CD4-positive, alpha-beta T cell treated with Interleukin-15 for 4 hours (primary cell): ENCODE measurements around the gene SLC22A5.
"Not testable (repeated sequence)": the region's sequence is repeated elsewhere in the genome, so short reads cannot be mapped to it uniquely, and the experiment has no call there.

ENCODE experiments used
- DNase-seq: peaks from one replicate; pipeline ENCODE4 v3.0.0-alpha.2; 2020; ENCODE audit warnings: low spot score

Gene SLC22A5

GRCh38 chr5:132388244-132389050 is 18.9 kb downstream of the SLC22A5 start:
- DNase-seq, result no peak

- no peak for DNase-seq
Observed at GRCh38 chr5:132389051-132389331, 19.5 kb downstream of the SLC22A5 start.

GRCh38 chr5:132389585-132390286 is 20.2 kb downstream of the SLC22A5 start:
- DNase-seq, result peak; percentile 65

- DNase-seq, result no peak
Observed at GRCh38 chr5:132391247-132391646, 21.7 kb downstream of the SLC22A5 start.

GRCh38 chr5:132391870-132392269 is 22.4 kb downstream of the SLC22A5 start:
- no peak for DNase-seq

GRCh38 chr5:132392411-132392810 is 22.9 kb downstream of the SLC22A5 start:
- no peak for DNase-seq

GRCh38 chr5:132392978-132393825 is 23.7 kb downstream of the SLC22A5 start:
- peak; percentile 50 for DNase-seq

- DNase-seq, result no peak
Observed at GRCh38 chr5:132394667-132395259, 25.3 kb downstream of the SLC22A5 start.

- DNase-seq, result peak; percentile 62
Observed at GRCh38 chr5:132396589-132397031, 27.1 kb downstream of the SLC22A5 start.

- no peak for DNase-seq
Observed at GRCh38 chr5:132397224-132397623, 27.7 kb downstream of the SLC22A5 start.

GRCh38 chr5:132397936-132398675 is 28.6 kb downstream of the SLC22A5 start:
- not testable (repeated sequence) for DNase-seq

- DNase-seq, result not testable (repeated sequence)
Observed at GRCh38 chr5:132404041-132404440, 34.5 kb downstream of the SLC22A5 start.

- no peak for DNase-seq
Observed at GRCh38 chr5:132405646-132406045, 36.1 kb downstream of the SLC22A5 start.

- no peak for DNase-seq
Observed at GRCh38 chr5:132406144-132406783, 36.8 kb downstream of the SLC22A5 start.

GRCh38 chr5:132407970-132408369 is 38.5 kb downstream of the SLC22A5 start:
- DNase-seq, result no peak

GRCh38 chr5:132408456-132408855 is 38.9 kb downstream of the SLC22A5 start:
- no peak for DNase-seq

- no peak for DNase-seq
Observed at GRCh38 chr5:132408965-132409364, 39.5 kb downstream of the SLC22A5 start.

- peak; percentile 83 for DNase-seq
Observed at GRCh38 chr5:132410451-132411303, 41.2 kb downstream of the SLC22A5 start.

- peak; percentile 76 for DNase-seq
Observed at GRCh38 chr5:132411304-132412013, 41.9 kb downstream of the SLC22A5 start.
